ENCODE measurements around the gene DYNLT2.
A peak's percentile ranks its signal among the peaks of the same experiment; 100 is the strongest.

The DYNLT2 gene

GRCh38 chr6:169751242-169752073, at the start of gene DYNLT2, which contains the start of gene ERMARD:
Gene DYNLT2, minus strand, starts transcription at chr6:169751572. Its CDS starts 114 bp downstream, at chr6:169751458.
Gene ERMARD, plus strand, starts transcription at chr6:169751622. Its CDS starts 36 bp downstream, at chr6:169751658.
- ATAC-seq (replicated peaks; ENCODE audit: extremely low read depth, poor library complexity, severe bottlenecking) (peak; percentile 95), DNase-seq (ENCODE audit: low spot score in 2 of 2) (peak; percentile 89 to 93)
- no peaks in the 10 kb centered on the region for H3K27me3 Mint-ChIP-seq
- H3K9me3 Mint-ChIP-seq = no peaks in the 10 kb centered on the region
- H3K27ac Mint-ChIP-seq (ENCODE audit: low read depth) = peak within 1 kb of the TSS; percentile 99
- H3K4me3 Mint-ChIP-seq = peak within 1 kb of the TSS; percentile 92
- peaks cover 30% of the 10 kb centered on the region for H3K4me1 Mint-ChIP-seq
- H3K36me3 Mint-ChIP-seq (ENCODE audit: insufficient read depth) = peaks cover 9% of the 10 kb centered on the region

- Mint-ChIP-seq H3K4me3 (no peak overlapping the region), H3K36me3 (ENCODE audit: insufficient read depth) (peaks cover 5% of the 10 kb centered on the region), H3K4me1 (peaks cover 31% of the 10 kb centered on the region), H3K27ac (ENCODE audit: low read depth) (no peak overlapping the region), H3K27me3 (peaks cover 32% of the 10 kb centered on the region), H3K9me3 (peaks cover 10% of the 10 kb centered on the region)
- ATAC-seq (replicated peaks; ENCODE audit: extremely low read depth, poor library complexity, severe bottlenecking) = no peak
- no peak for DNase-seq (ENCODE audit: low spot score in 2 of 2)
Measured at GRCh38 chr6:169800668-169801395, 49.5 kb upstream of the DYNLT2 start.

GRCh38 chr6:169800116-169800667, 48.8 kb upstream of the DYNLT2 start:
- H3K4me3 Mint-ChIP-seq = no peak overlapping the region
- peaks cover 1% of the 10 kb centered on the region for H3K36me3 Mint-ChIP-seq (ENCODE audit: insufficient read depth)
- H3K27ac Mint-ChIP-seq (ENCODE audit: low read depth) = no peak overlapping the region
- ATAC-seq (replicated peaks; ENCODE audit: extremely low read depth, poor library complexity, severe bottlenecking) = no peak
- DNase-seq (ENCODE audit: low spot score in 2 of 2) = no peak
- peaks cover 3% of the 10 kb centered on the region for H3K9me3 Mint-ChIP-seq
- H3K27me3 Mint-ChIP-seq = peaks cover 39% of the 10 kb centered on the region
- H3K4me1 Mint-ChIP-seq = peaks cover 25% of the 10 kb centered on the region

GRCh38 chr6:169799474-169799926, 48.1 kb upstream of the DYNLT2 start:
- no peak for ATAC-seq (replicated peaks; ENCODE audit: extremely low read depth, poor library complexity, severe bottlenecking)
- DNase-seq (ENCODE audit: low spot score in 2 of 2) = no peak
- Mint-ChIP-seq H3K4me1 (peaks cover 18% of the 10 kb centered on the region), H3K9me3 (no peaks in the 10 kb centered on the region), H3K4me3 (no peak overlapping the region), H3K27ac (ENCODE audit: low read depth) (no peak overlapping the region), H3K36me3 (ENCODE audit: insufficient read depth) (peaks cover 1% of the 10 kb centered on the region), H3K27me3 (peaks cover 45% of the 10 kb centered on the region)

- Mint-ChIP-seq H3K4me1 (peaks cover 12% of the 10 kb centered on the region), H3K27me3 (peaks cover 51% of the 10 kb centered on the region), H3K36me3 (ENCODE audit: insufficient read depth) (peaks cover 1% of the 10 kb centered on the region), H3K27ac (ENCODE audit: low read depth) (no peak overlapping the region), H3K9me3 (no peaks in the 10 kb centered on the region), H3K4me3 (no peak overlapping the region)
- ATAC-seq (replicated peaks; ENCODE audit: extremely low read depth, poor library complexity, severe bottlenecking) (no peak), DNase-seq (ENCODE audit: low spot score in 2 of 2) (no peak)
Measured at GRCh38 chr6:169798764-169799473, 47.5 kb upstream of the DYNLT2 start.

- ATAC-seq (replicated peaks; ENCODE audit: extremely low read depth, poor library complexity, severe bottlenecking) = no peak
- peaks cover 83% of the 10 kb centered on the region for H3K27me3 Mint-ChIP-seq
- H3K4me1 Mint-ChIP-seq = peaks cover 13% of the 10 kb centered on the region
- no peak for DNase-seq (ENCODE audit: low spot score in 2 of 2)
- no peaks in the 10 kb centered on the region for H3K9me3 Mint-ChIP-seq
- no peak overlapping the region for H3K4me3 Mint-ChIP-seq
- H3K36me3 Mint-ChIP-seq (ENCODE audit: insufficient read depth) = peaks cover 3% of the 10 kb centered on the region
- no peak overlapping the region for H3K27ac Mint-ChIP-seq (ENCODE audit: low read depth)
Measured at GRCh38 chr6:169795196-169795595, 43.8 kb upstream of the DYNLT2 start.

- Mint-ChIP-seq H3K27ac (ENCODE audit: low read depth) (no peak overlapping the region), H3K36me3 (ENCODE audit: insufficient read depth) (peaks cover 3% of the 10 kb centered on the region), H3K9me3 (no peaks in the 10 kb centered on the region), H3K4me3 (no peak overlapping the region), H3K27me3 (peaks cover 83% of the 10 kb centered on the region), H3K4me1 (peaks cover 19% of the 10 kb centered on the region)
- DNase-seq (ENCODE audit: low spot score in 2 of 2) (peak in 1 of 2 donors; percentile 6), ATAC-seq (replicated peaks; ENCODE audit: extremely low read depth, poor library complexity, severe bottlenecking) (no peak)
Measured at GRCh38 chr6:169794317-169795055, 43.1 kb upstream of the DYNLT2 start.

GRCh38 chr6:169793408-169793807, 42.0 kb upstream of the DYNLT2 start:
- Mint-ChIP-seq H3K36me3 (ENCODE audit: insufficient read depth) (peaks cover 3% of the 10 kb centered on the region), H3K4me3 (no peak overlapping the region), H3K4me1 (peaks cover 19% of the 10 kb centered on the region), H3K9me3 (no peaks in the 10 kb centered on the region), H3K27ac (ENCODE audit: low read depth) (no peak overlapping the region), H3K27me3 (peaks cover 72% of the 10 kb centered on the region)
- ATAC-seq (replicated peaks; ENCODE audit: extremely low read depth, poor library complexity, severe bottlenecking) = no peak
- peak in 1 of 2 donors; percentile 6 for DNase-seq (ENCODE audit: low spot score in 2 of 2)

GRCh38 chr6:169792306-169793015, 41.1 kb upstream of the DYNLT2 start:
- Mint-ChIP-seq H3K36me3 (ENCODE audit: insufficient read depth) (peaks cover 3% of the 10 kb centered on the region), H3K27ac (ENCODE audit: low read depth) (no peak overlapping the region), H3K9me3 (no peaks in the 10 kb centered on the region), H3K4me1 (peaks cover 19% of the 10 kb centered on the region), H3K4me3 (no peak overlapping the region), H3K27me3 (peaks cover 62% of the 10 kb centered on the region)
- DNase-seq (ENCODE audit: low spot score in 2 of 2) (peak in 1 of 2 donors; percentile 6), ATAC-seq (replicated peaks; ENCODE audit: extremely low read depth, poor library complexity, severe bottlenecking) (no peak)

- peaks cover 60% of the 10 kb centered on the region for H3K27me3 Mint-ChIP-seq
- H3K4me3 Mint-ChIP-seq = peak overlapping the region; percentile 57
Measured at GRCh38 chr6:169791721-169792131, 40.4 kb upstream of the DYNLT2 start.

More at GRCh38 chr6:169791721-169792131, 40.4 kb upstream of the DYNLT2 start:
- Mint-ChIP-seq H3K27ac (ENCODE audit: low read depth) (no peak overlapping the region), H3K4me1 (peaks cover 19% of the 10 kb centered on the region), H3K36me3 (ENCODE audit: insufficient read depth) (peaks cover 3% of the 10 kb centered on the region), H3K9me3 (no peaks in the 10 kb centered on the region)
- no peak for DNase-seq (ENCODE audit: low spot score in 2 of 2)
- ATAC-seq (replicated peaks; ENCODE audit: extremely low read depth, poor library complexity, severe bottlenecking) = no peak
